ENCODE measurements around the gene TFDP2.
"Not testable (repeated sequence)": the region's sequence is repeated elsewhere in the genome, so short reads cannot be mapped to it uniquely, and the experiment has no call there.

Gene TFDP2

GRCh38 chr3:142127941-142128658 lies 21.2 kb downstream of the TFDP2 start:
- DNase-seq (ENCODE audit: low spot score), result no peak

- DNase-seq (ENCODE audit: low spot score), result no peak
These were observed 25.1 kb downstream of the TFDP2 start for GRCh38 chr3:142124243-142124642.

- DNase-seq (ENCODE audit: low spot score), result no peak
These were observed 28.6 kb downstream of the TFDP2 start for GRCh38 chr3:142120707-142121106.

- no peak for DNase-seq (ENCODE audit: low spot score)
These were observed 30.4 kb downstream of the TFDP2 start for GRCh38 chr3:142118911-142119310.

GRCh38 chr3:142117056-142117851 lies 32.1 kb downstream of the TFDP2 start:
- no peak for DNase-seq (ENCODE audit: low spot score)

- DNase-seq (ENCODE audit: low spot score), result no peak
These were observed 33.3 kb downstream of the TFDP2 start for GRCh38 chr3:142115867-142116668.

- no peak for DNase-seq (ENCODE audit: low spot score)
These were observed 36.7 kb downstream of the TFDP2 start for GRCh38 chr3:142112601-142113000.

- no peak for DNase-seq (ENCODE audit: low spot score)
These were observed 42.8 kb downstream of the TFDP2 start for GRCh38 chr3:142106548-142106947.

GRCh38 chr3:142105991-142106390 lies 43.4 kb downstream of the TFDP2 start:
- DNase-seq (ENCODE audit: low spot score), result no peak

- DNase-seq (ENCODE audit: low spot score), result no peak
These were observed 44.6 kb downstream of the TFDP2 start for GRCh38 chr3:142104763-142105162.

- no peak for DNase-seq (ENCODE audit: low spot score)
These were observed 50.4 kb downstream of the TFDP2 start for GRCh38 chr3:142098964-142099363.

GRCh38 chr3:142097099-142097843 lies 52.1 kb downstream of the TFDP2 start:
- no peak for DNase-seq (ENCODE audit: low spot score)

- no peak for DNase-seq (ENCODE audit: low spot score)
These were observed 53.5 kb downstream of the TFDP2 start for GRCh38 chr3:142095841-142096240.

GRCh38 chr3:142088925-142089324 lies 60.4 kb downstream of the TFDP2 start:
- not testable (repeated sequence) for DNase-seq (ENCODE audit: low spot score)

- no peak for DNase-seq (ENCODE audit: low spot score)
These were observed 60.8 kb downstream of the TFDP2 start for GRCh38 chr3:142088522-142088921.

GRCh38 chr3:142087676-142088075 lies 61.7 kb downstream of the TFDP2 start:
- DNase-seq (ENCODE audit: low spot score), result no peak

- DNase-seq (ENCODE audit: low spot score), result no peak
These were observed 62.7 kb downstream of the TFDP2 start for GRCh38 chr3:142086581-142087090.

- no peak for DNase-seq (ENCODE audit: low spot score)
These were observed 68.2 kb downstream of the TFDP2 start for GRCh38 chr3:142081178-142081577.

- no peak for DNase-seq (ENCODE audit: low spot score)
These were observed 71.4 kb downstream of the TFDP2 start for GRCh38 chr3:142077859-142078500.

GRCh38 chr3:142077155-142077858 lies 72.0 kb downstream of the TFDP2 start:
- no peak for DNase-seq (ENCODE audit: low spot score)
